ENCODE results near the gene FAM153A. TPM values are rescaled to one million over a fixed set of nuclear protein-coding genes. Genes with fewer than 3 reads are reported as not detected.
"Not testable (repeated sequence)": the region's sequence is repeated elsewhere in the genome, so short reads cannot be mapped to it uniquely, and the experiment has no call there.

The FAM153A gene
- total and polyA plus RNA-seq, 3 experiments from 2014 or later = 0.67 to 6.7 (median 5.8) TPM

- H3K36me3 Mint-ChIP-seq; POLR2A ChIA-PET; H3K4me1 Mint-ChIP-seq; H3K27me3 ChIP-seq (ENCODE audit: insufficient read depth, low read length, poor library complexity, severe bottlenecking); H3K27me3 Mint-ChIP-seq; DNase-seq; H3K9me3 Mint-ChIP-seq; H3K27ac ChIP-seq (ENCODE audit: low read depth, low read length); CTCF ChIA-PET; H3K36me3 ChIP-seq (ENCODE audit: insufficient read depth, low read length); H3K9me3 ChIP-seq (ENCODE audit: low read length); H3K4me3 Mint-ChIP-seq; H3K4me3 ChIP-seq (ENCODE audit: low read length); H3K27ac Mint-ChIP-seq; H3K4me1 ChIP-seq (ENCODE audit: insufficient read depth, low read length): not testable (repeated sequence)
These were observed 93.6 kb downstream of the FAM153A start for GRCh38 chr5:177689011-177689610.

GRCh38 chr5:177688091-177688490 is 94.6 kb downstream of the FAM153A start:
- POLR2A ChIA-PET = not testable (repeated sequence)

GRCh38 chr5:177681920-177682319 is 100.8 kb downstream of the FAM153A start:
- H3K4me3 ChIP-seq (ENCODE audit: low read length); H3K36me3 ChIP-seq (ENCODE audit: insufficient read depth, low read length); H3K27me3 Mint-ChIP-seq; H3K9me3 Mint-ChIP-seq; H3K4me1 Mint-ChIP-seq; H3K9me3 ChIP-seq (ENCODE audit: low read length); H3K4me1 ChIP-seq (ENCODE audit: insufficient read depth, low read length); H3K4me3 Mint-ChIP-seq; H3K36me3 Mint-ChIP-seq; CTCF ChIA-PET; DNase-seq; H3K27me3 ChIP-seq (ENCODE audit: insufficient read depth, low read length, poor library complexity, severe bottlenecking); H3K27ac ChIP-seq (ENCODE audit: low read depth, low read length); H3K27ac Mint-ChIP-seq; POLR2A ChIA-PET: not testable (repeated sequence)

More at GRCh38 chr5:177688091-177688490, 94.6 kb downstream of the FAM153A start:
- H3K4me1 ChIP-seq (ENCODE audit: insufficient read depth, low read length); H3K36me3 Mint-ChIP-seq; H3K9me3 Mint-ChIP-seq; H3K4me3 ChIP-seq (ENCODE audit: low read length); H3K27ac Mint-ChIP-seq; H3K27me3 ChIP-seq (ENCODE audit: insufficient read depth, low read length, poor library complexity, severe bottlenecking); H3K27ac ChIP-seq (ENCODE audit: low read depth, low read length); H3K4me1 Mint-ChIP-seq; H3K4me3 Mint-ChIP-seq; H3K9me3 ChIP-seq (ENCODE audit: low read length); DNase-seq; CTCF ChIA-PET; H3K27me3 Mint-ChIP-seq; H3K36me3 ChIP-seq (ENCODE audit: insufficient read depth, low read length): not testable (repeated sequence)

Other genes starting within 250 kb of the FAM153A start
- 10 to 100 TPM; 72.9 to 76.6 TPM for gene FAM193B, start 228.3 kb downstream of the FAM153A start, total RNA-seq
- 8.5 TPM for gene FAM193B, start 228.3 kb downstream of the FAM153A start, polyA plus RNA-seq
- 100 to 1,000 TPM; 138 to 142 TPM for gene TMED9, start 190.7 kb downstream of the FAM153A start, total RNA-seq
- gene TMED9, start 190.7 kb downstream of the FAM153A start, polyA plus RNA-seq = 140 TPM
- gene B4GALT7, start 182.8 kb downstream of the FAM153A start, total RNA-seq = 10 to 100 TPM; 20.2 to 24.4 TPM
- 17.7 TPM for gene B4GALT7, start 182.8 kb downstream of the FAM153A start, polyA plus RNA-seq
- not detected for gene PROP1, start 213.3 kb upstream of the FAM153A start, total RNA-seq
- not detected for gene PROP1, start 213.3 kb upstream of the FAM153A start, polyA plus RNA-seq